Gastrocnemius medialis (tissue), 4 donors: ENCODE measurements around the gene STX12.

Experiments
- CTCF ChIP-seq, 5 experiments: fragments of 450-650 bp in 3 of 5; fragments of 200-600 bp in 2 of 5; sonication (generic) in 2 of 5; IDR thresholded peaks in 4 of 5; conservative IDR thresholded peaks in 1 of 5; 1 replicate in 4 of 5; 2 replicates in 1 of 5; pipeline ENCODE4 v1.5.1; 2016 to 2019; ENCODE audit warnings: antibody characterized with exemption in 5 of 5, mild to moderate bottlenecking in 3 of 5, moderate library complexity in 3 of 5
- POLR2A ChIP-seq, 2 donors: fragments of 450-650 bp; IDR thresholded peaks; one replicate each; pipeline ENCODE4 v1.6.1; 2017; ENCODE audit warnings: antibody characterized with exemption in 2 of 2, mild to moderate bottlenecking in 2 of 2, moderate library complexity in 2 of 2

DNA sequence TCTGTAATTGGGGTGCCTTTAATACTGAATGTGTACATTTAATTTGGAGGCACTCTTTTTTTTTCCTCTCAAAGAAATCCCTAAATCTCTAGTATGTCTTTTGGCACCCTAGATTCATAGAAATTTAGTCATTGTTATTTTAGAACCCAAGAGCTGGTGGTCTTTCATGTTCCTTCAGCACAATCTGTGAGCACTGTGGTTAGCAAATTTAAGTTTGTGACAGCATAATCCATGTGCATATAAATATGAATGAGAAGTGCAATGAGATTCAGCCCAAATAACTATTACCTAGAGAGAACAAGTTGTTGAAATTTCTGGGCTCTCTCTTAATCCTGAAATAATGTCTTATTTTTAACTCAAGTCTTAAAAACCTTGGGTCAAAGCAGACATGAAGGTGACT is 62.0 kb downstream of the STX12 start:
- TF ChIP-seq POLR2A (IDR thresholded peaks at IDR 0.05) (no peak), CTCF (IDR thresholded peaks at IDR 0.05 in 4 of 5, conservative IDR thresholded peaks at IDR 0.05 in 1 of 5) (no peak)
